Limb (tissue), 2 donors: Measurements from ENCODE around the gene KIF3B.
"Not testable (repeated sequence)": the region's sequence is repeated elsewhere in the genome, so short reads cannot be mapped to it uniquely, and the experiment has no call there.

Experiments used
- DNase-seq, 2 donors: peaks; one replicate each; pipeline ENCODE4 v3.0.0-alpha.2; 2016; ENCODE audit errors: extremely low spot score in 2 of 2

KIF3B gene

DNA sequence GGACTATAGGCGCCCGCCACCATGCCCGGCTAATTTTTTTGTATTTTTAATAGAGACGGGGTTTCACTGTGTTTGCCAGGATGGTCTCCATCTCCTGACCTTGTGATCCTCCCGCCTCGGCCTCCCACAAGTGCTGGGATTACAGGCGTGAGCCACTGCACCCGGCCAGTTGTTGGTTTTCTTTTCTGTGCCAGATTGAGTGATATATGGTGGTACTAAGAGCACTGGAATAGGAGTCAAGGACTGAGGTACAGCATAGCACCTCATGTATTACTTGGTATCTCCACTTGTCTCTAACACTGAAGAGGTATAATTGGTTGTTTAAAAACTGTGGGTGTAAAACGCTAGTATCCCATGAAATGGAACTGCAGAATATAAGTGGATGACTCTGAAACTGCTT, 106.0 kb downstream of the KIF3B start:
- DNase-seq, result not testable (repeated sequence)
